A549 (cell line): Measurements from ENCODE around the gene ROR1. TPM values are rescaled to one million over a fixed set of nuclear protein-coding genes. Genes with fewer than 3 reads are reported as not detected.

Experiments
- ATAC-seq, 2 experiments: fragments of 200-7000 bp in 1 of 2; fragments of >200 bp in 1 of 2; cut with Nextera tagmentation in 1 of 2; cut with Tn5 transposase in 1 of 2; 3 replicates each; pipeline versions ENCODE4 v1.8.0 to v1.9.1; 2018 to 2020; ENCODE audit warnings: mild to moderate bottlenecking in 1 of 2, moderate library complexity in 1 of 2
- CTCF ChIA-PET: fragments of 300-600 bp; sonication (Branson Sonifier 250); formaldehyde crosslinking; extraction: SDS; loops from one replicate; lab custom pipeline; 2021; ENCODE audit warnings: antibody characterized with exemption, inconsistent platforms; lab: Yijun Ruan, JAX
- POLR2A ChIA-PET: fragments of 350-600 bp; formaldehyde crosslinking; extraction: SDS; loops from one replicate; lab custom pipeline; 2021; ENCODE audit warnings: antibody characterized with exemption, inconsistent platforms; lab: Yijun Ruan, JAX
- DNase-seq, 2 experiments: peaks; one replicate each; pipeline versions ENCODE4 v3.0.0 to v3.0.0-alpha.2; 2011 to 2016; ENCODE audit warnings: low read depth in 1 of 2, low spot score in 1 of 2
- FAIRE-seq: peaks from 2 replicates; lab custom pipeline; 2011; peaks lifted over from hg19 to GRCh38; lab: Jason Lieb, UNC
- H3K27ac ChIP-seq, 2 experiments: fragments of >200 bp; sonication (Bioruptor Twin); formaldehyde crosslinking; 3 replicates each; pipeline ENCODE4 v1.5.1; 2016 to 2017
- H3K4me1 ChIP-seq: fragments of >200 bp; sonication (Bioruptor Twin); formaldehyde crosslinking; 3 replicates; pipeline ENCODE4 v1.6.1; 2016
- H3K4me2 ChIP-seq: fragments of >200 bp; sonication (Bioruptor Twin); formaldehyde crosslinking; 3 replicates; pipeline ENCODE4 v1.6.1; 2016
- H3K4me3 ChIP-seq: fragments of >200 bp; sonication (Bioruptor Twin); formaldehyde crosslinking; 3 replicates; pipeline ENCODE4 v1.5.1; 2016
- H3K9me3 ChIP-seq: fragments of >200 bp; sonication (Bioruptor Twin); formaldehyde crosslinking; 3 replicates; pipeline ENCODE4 v1.6.1; 2016
- CBX2 ChIP-seq: fragments of 200-600 bp; sonication (generic); IDR thresholded peaks from 2 replicates; pipeline ENCODE4 v1.6.1; 2016; ENCODE audit warnings: low read depth, mild to moderate bottlenecking, borderline replicate concordance
- CBX8 ChIP-seq: fragments of 200-600 bp; sonication (generic); IDR thresholded peaks from 2 replicates; pipeline ENCODE4 v1.6.1; 2016
- ESRRA ChIP-seq: fragments of 150-350 bp; IDR thresholded peaks from 2 replicates; pipeline ENCODE4 v1.6.1; 2014; ENCODE audit warnings: mild to moderate bottlenecking, low read length, borderline replicate concordance
- FOSB ChIP-seq: fragments of 250-450 bp; sonication (Bioruptor Pico); IDR thresholded peaks from 2 replicates; pipeline ENCODE4 v1.5.0; 2020; ENCODE audit warnings: mild to moderate bottlenecking, moderate library complexity
- FOXS1 ChIP-seq: fragments of 250-450 bp; sonication (Bioruptor Pico); IDR thresholded peaks from 2 replicates; pipeline ENCODE4 v1.5.0; 2020; ENCODE audit warnings: mild to moderate bottlenecking, moderate library complexity
- HDAC2 ChIP-seq: fragments of 200-600 bp; sonication (generic); IDR thresholded peaks from 2 replicates; pipeline ENCODE4 v1.6.1; 2016
- JUN ChIP-seq, 2 experiments: fragments of >200 bp; sonication (Bioruptor Twin); formaldehyde crosslinking; IDR thresholded peaks; 2 replicates in 1 of 2; 3 replicates in 1 of 2; pipeline ENCODE4 v1.6.1; 2016 to 2017
- KDM5A ChIP-seq: fragments of 200-600 bp; sonication (generic); IDR thresholded peaks from 2 replicates; pipeline ENCODE4 v1.6.1; 2016; ENCODE audit warnings: antibody characterized with exemption, mild to moderate bottlenecking
- MYC ChIP-seq: IDR thresholded peaks from 2 replicates; pipeline ENCODE4 v1.6.1; 2012; ENCODE audit warnings: mild to moderate bottlenecking, inconsistent platforms, low read length, improper control_type of control experiment, borderline replicate concordance
- NPAS2 ChIP-seq: fragments of 250-450 bp; sonication (Bioruptor Pico); IDR thresholded peaks from 2 replicates; pipeline ENCODE4 v1.8.0; 2022; ENCODE audit warnings: mild to moderate bottlenecking, moderate library complexity, borderline replicate concordance
- PHF8 ChIP-seq: fragments of 200-600 bp; sonication (generic); IDR thresholded peaks from 2 replicates; pipeline ENCODE4 v1.6.1; 2016; ENCODE audit warnings: low read depth, mild to moderate bottlenecking, antibody characterized with exemption, moderate library complexity, borderline replicate concordance
- POLR2A ChIP-seq: IDR thresholded peaks from 2 replicates; pipeline ENCODE4 v1.6.1; 2012; ENCODE audit warnings: mild to moderate bottlenecking, low read length
- POLR2AphosphoS2 ChIP-seq: conservative IDR thresholded peaks from 2 replicates; pipeline ENCODE4 v1.6.1; 2012; ENCODE audit warnings: low read length, improper control_type of control experiment, inconsistent platforms
- RAD21 ChIP-seq, 2 experiments: fragments of >200 bp in 1 of 2; sonication (Bioruptor Twin) in 1 of 2; formaldehyde crosslinking in 1 of 2; IDR thresholded peaks in 1 of 2; conservative IDR thresholded peaks in 1 of 2; 2 replicates in 1 of 2; 3 replicates in 1 of 2; pipeline ENCODE4 v1.6.1; 2012 to 2018; ENCODE audit warnings: inconsistent platforms in 1 of 2
- RARB ChIP-seq: fragments of 250-450 bp; sonication (Bioruptor Pico); IDR thresholded peaks from 2 replicates; pipeline ENCODE4 v1.8.0; 2021; ENCODE audit warnings: mild to moderate bottlenecking, moderate library complexity
- SMC3 ChIP-seq: fragments of >200 bp; sonication (Bioruptor Twin); formaldehyde crosslinking; IDR thresholded peaks from 3 replicates; pipeline ENCODE4 v1.6.1; 2018; ENCODE audit warnings: inconsistent platforms
- TFCP2L1 ChIP-seq: fragments of 250-450 bp; sonication (Bioruptor Pico); IDR thresholded peaks from 2 replicates; pipeline ENCODE4 v1.5.0; 2021; ENCODE audit warnings: mild to moderate bottlenecking
- TP53 ChIP-seq: fragments of 250-450 bp; sonication (Bioruptor Pico); IDR thresholded peaks from 2 replicates; pipeline ENCODE4 v1.5.0; 2021; ENCODE audit warnings: mild to moderate bottlenecking, moderate library complexity
- ZFP36 ChIP-seq: fragments of 450-650 bp; IDR thresholded peaks from 2 replicates; pipeline ENCODE4 v1.6.1; 2014; ENCODE audit warnings: borderline replicate concordance; ENCODE audit not compliant: partially characterized antibody
- WGBS: methylation state at CpG from one replicate; pipeline ENCODE4 v1.1.6; 2017; ENCODE audit errors: missing lambda C conversion rate; 5-methylcytosine and 5-hydroxymethylcytosine counted together
- polyA plus RNA-seq, 4 experiments: library from polyadenylated mRNA; depleted of rRNA in 3 of 4; stranded (reverse); fragments of >200 nt; fragmentation: RNase III in 1 of 4; extraction: RNeasy Plus Mini Kit Qiagen cat#74134 plus additional on column Dnase treatment in 1 of 4; gene quantifications; 2 replicates in 3 of 4; 3 replicates in 1 of 4; pipeline ENCODE4 v1.2.3, GENCODE V29; 2011 to 2017
- TF ChIP-seq, protein P1 (sequence below): fragments of >200 bp; sonication (Bioruptor Twin); formaldehyde crosslinking; IDR thresholded peaks from 3 replicates; pipeline ENCODE4 v1.6.1; 2016
- TF ChIP-seq, protein P2 (sequence below): fragments of 450-650 bp; IDR thresholded peaks from 2 replicates; pipeline ENCODE4 v1.6.1; 2014; ENCODE audit warnings: antibody characterized with exemption
- TF ChIP-seq, protein P3 (sequence below): fragments of 150-350 bp; IDR thresholded peaks from 2 replicates; pipeline ENCODE4 v1.6.1; 2014; ENCODE audit warnings: low read depth, mild to moderate bottlenecking, low read length
- TF ChIP-seq, protein P4 (sequence below): fragments of >200 bp; sonication (Bioruptor Twin); formaldehyde crosslinking; IDR thresholded peaks from 3 replicates; pipeline ENCODE4 v1.5.1; 2016

The ROR1 gene
- polyA plus RNA-seq, 2 of the 4 experiments (the other 2 are of a cell fraction), result 6.5 to 19.0 TPM

DNA sequence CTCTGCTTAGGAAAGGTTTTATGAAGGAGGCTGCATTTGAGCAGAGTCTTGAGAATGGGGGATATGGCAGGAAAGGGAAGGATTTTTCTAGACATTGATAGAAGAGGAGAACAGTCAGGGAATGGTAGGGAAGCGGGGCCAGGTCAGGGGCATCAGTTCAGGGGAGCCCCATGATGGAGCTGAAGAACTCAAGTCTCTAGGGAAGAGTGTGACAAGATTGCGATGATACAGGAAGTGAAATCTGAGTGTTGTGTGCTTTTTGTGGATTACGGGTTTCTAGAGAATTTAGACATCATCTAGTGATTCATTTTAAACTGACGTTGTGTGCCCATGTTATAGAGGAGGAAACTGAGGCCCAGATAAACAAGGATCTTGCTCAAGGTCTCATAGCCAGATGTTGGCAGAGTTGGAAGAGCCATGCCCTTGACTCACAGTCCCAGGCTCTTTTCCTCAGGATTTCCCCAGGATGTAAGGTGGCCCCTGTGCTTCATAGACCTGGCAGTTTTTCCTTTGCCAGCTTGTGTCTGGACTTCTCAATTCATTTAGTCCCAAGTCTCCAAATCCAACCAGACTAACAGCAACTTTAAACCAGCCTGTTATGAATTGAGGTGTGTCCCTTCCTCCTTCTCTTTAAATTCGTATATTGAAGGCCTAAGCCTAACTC is 130.3 kb downstream of the ROR1 start:
- Histone ChIP-seq H3K9me3 (no peaks in the 10 kb centered on the region), H3K4me3 (no peak overlapping the region), H3K4me1 (peaks cover 63% of the 10 kb centered on the region), H3K27ac (0 out of 6 replicates have a peak overlapping the region, but pooled peaks of 1 of the 2 experiments have one; percentile 31), H3K4me2 (no peak overlapping the region)
- DNase-seq (no peak), ATAC-seq (no peak), FAIRE-seq (no peak)
- POLR2A ChIA-PET, result no interaction called here
- WGBS, result 88% methylated on average over 5 of the region's 5 CpGs
- CTCF ChIA-PET, result no interaction called here
- TF ChIP-seq POLR2AphosphoS2 (no peak), POLR2A (no peak), KDM5A (no peak), CBX8 (no peak), RARB (CRISPR knock-in tag) (no peak), HDAC2 (no peak), NPAS2 (CRISPR knock-in tag) (no peak), JUN (IDR thresholded peaks at IDR 0.05) (no peak), FOXS1 (CRISPR knock-in tag) (no peak), PHF8 (no peak), CBX2 (no peak), MYC (no peak), RAD21 (conservative IDR thresholded peaks at IDR 0.05 in 1 of 2, IDR thresholded peaks at IDR 0.05 in 1 of 2) (no peak), ZFP36 (no peak), SMC3 (no peak)
- TF ChIP-seq, protein P1, sequence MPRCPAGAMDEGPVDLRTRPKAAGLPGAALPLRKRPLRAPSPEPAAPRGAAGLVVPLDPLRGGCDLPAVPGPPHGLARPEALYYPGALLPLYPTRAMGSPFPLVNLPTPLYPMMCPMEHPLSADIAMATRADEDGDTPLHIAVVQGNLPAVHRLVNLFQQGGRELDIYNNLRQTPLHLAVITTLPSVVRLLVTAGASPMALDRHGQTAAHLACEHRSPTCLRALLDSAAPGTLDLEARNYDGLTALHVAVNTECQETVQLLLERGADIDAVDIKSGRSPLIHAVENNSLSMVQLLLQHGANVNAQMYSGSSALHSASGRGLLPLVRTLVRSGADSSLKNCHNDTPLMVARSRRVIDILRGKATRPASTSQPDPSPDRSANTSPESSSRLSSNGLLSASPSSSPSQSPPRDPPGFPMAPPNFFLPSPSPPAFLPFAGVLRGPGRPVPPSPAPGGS, result no peak
- TF ChIP-seq, protein P2, sequence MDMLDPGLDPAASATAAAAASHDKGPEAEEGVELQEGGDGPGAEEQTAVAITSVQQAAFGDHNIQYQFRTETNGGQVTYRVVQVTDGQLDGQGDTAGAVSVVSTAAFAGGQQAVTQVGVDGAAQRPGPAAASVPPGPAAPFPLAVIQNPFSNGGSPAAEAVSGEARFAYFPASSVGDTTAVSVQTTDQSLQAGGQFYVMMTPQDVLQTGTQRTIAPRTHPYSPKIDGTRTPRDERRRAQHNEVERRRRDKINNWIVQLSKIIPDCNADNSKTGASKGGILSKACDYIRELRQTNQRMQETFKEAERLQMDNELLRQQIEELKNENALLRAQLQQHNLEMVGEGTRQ, result no peak
- TF ChIP-seq, protein P3, sequence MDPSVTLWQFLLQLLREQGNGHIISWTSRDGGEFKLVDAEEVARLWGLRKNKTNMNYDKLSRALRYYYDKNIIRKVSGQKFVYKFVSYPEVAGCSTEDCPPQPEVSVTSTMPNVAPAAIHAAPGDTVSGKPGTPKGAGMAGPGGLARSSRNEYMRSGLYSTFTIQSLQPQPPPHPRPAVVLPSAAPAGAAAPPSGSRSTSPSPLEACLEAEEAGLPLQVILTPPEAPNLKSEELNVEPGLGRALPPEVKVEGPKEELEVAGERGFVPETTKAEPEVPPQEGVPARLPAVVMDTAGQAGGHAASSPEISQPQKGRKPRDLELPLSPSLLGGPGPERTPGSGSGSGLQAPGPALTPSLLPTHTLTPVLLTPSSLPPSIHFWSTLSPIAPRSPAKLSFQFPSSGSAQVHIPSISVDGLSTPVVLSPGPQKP, result no peak
- TF ChIP-seq, protein P4, sequence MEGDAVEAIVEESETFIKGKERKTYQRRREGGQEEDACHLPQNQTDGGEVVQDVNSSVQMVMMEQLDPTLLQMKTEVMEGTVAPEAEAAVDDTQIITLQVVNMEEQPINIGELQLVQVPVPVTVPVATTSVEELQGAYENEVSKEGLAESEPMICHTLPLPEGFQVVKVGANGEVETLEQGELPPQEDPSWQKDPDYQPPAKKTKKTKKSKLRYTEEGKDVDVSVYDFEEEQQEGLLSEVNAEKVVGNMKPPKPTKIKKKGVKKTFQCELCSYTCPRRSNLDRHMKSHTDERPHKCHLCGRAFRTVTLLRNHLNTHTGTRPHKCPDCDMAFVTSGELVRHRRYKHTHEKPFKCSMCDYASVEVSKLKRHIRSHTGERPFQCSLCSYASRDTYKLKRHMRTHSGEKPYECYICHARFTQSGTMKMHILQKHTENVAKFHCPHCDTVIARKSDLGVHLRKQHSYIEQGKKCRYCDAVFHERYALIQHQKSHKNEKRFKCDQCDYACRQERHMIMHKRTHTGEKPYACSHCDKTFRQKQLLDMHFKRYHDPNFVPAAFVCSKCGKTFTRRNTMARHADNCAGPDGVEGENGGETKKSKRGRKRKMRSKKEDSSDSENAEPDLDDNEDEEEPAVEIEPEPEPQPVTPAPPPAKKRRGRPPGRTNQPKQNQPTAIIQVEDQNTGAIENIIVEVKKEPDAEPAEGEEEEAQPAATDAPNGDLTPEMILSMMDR, result no peak

DNA sequence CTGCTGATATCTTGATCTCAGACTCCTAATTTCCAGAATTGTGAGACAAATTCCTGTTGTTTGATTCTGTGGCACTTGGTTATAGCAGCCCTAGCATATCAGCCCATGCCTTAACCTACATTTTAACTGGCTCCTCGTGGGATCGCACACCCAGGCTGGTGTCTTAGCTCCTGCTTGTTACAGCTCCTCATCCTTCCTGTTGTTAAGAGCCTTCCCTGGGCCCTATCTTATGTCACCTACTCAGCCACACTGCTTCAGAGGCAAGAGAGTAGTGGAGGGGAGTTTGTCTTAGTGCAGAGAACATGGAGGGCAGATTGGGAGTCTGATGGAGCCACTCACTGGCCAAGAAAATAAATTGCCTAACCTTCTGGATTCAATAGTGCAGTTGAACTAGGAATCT is 131.0 kb downstream of the ROR1 start:
- ATAC-seq (no peak; a peak in 1 of 6 replicates), FAIRE-seq (no peak), DNase-seq (no peak)
- Histone ChIP-seq H3K4me2 (no peak overlapping the region), H3K27ac (0 out of 6 replicates have a peak overlapping the region, but pooled peaks of 1 of the 2 experiments have one; percentile 31), H3K4me1 (peaks cover 58% of the 10 kb centered on the region), H3K4me3 (no peak overlapping the region), H3K9me3 (no peaks in the 10 kb centered on the region)
- CTCF ChIA-PET, result interaction anchor here (0.9 kb wide), 1 partner anchor 232 kb away, joined by 3 read pairs; no protein-coding TSS in a partner anchor
- TF ChIP-seq TFCP2L1 (CRISPR knock-in tag) (no peak), TP53 (CRISPR knock-in tag) (no peak), POLR2A (no peak), ESRRA (no peak), FOSB (no peak), HDAC2 (no peak), CBX8 (no peak)
- TF ChIP-seq, protein P1, result no peak
- POLR2A ChIA-PET, result no interaction called here
- 100% methylated on average over 2 of the region's 2 CpGs for WGBS
